HepG2 (cell line): Measurements from ENCODE around the gene FDPS. TPM values are rescaled to one million over a fixed set of nuclear protein-coding genes. Genes with fewer than 3 reads are reported as not detected.

Source experiments
- KAT2B ChIP-seq: fragments of 150-350 bp; IDR thresholded peaks from 2 replicates; pipeline ENCODE4 v1.6.1; 2014; ENCODE audit warnings: low read depth, low read length, borderline replicate concordance
- KLF15 ChIP-seq: sonication (generic); formaldehyde crosslinking; IDR thresholded peaks from 2 replicates; pipeline ENCODE4 v1.8.1; 2023; ENCODE audit warnings: borderline replicate concordance, mild to moderate bottlenecking, inconsistent platforms, missing genetic modification reagents, mixed read lengths
- MAZ ChIP-seq, 2 experiments: sonication (generic) in 1 of 2; formaldehyde crosslinking in 1 of 2; IDR thresholded peaks; 2 replicates each; pipeline versions ENCODE4 v1.5.0 to v1.6.1; 2012 to 2020; ENCODE audit warnings: low read depth in 2 of 2, mild to moderate bottlenecking in 2 of 2, borderline replicate concordance in 1 of 2, improper control_type of control experiment in 1 of 2, low read length in 1 of 2, missing genetic modification reagents in 1 of 2, moderate library complexity in 1 of 2
- NCOA2 ChIP-seq: sonication (generic); formaldehyde crosslinking; IDR thresholded peaks from 2 replicates; pipeline ENCODE4 v1.8.0; 2022; ENCODE audit warnings: inconsistent platforms
- NR2F6 ChIP-seq, 2 experiments: IDR thresholded peaks; 2 replicates each; pipeline ENCODE4 v1.6.1; 2016; ENCODE audit warnings: antibody characterized with exemption in 1 of 2, mild to moderate bottlenecking in 1 of 2
- SOX13 ChIP-seq, 3 experiments: fragments of 450-650 bp in 1 of 3; sonication (generic) in 1 of 3; formaldehyde crosslinking in 1 of 3; IDR thresholded peaks in 2 of 3; conservative IDR thresholded peaks in 1 of 3; 2 replicates each; pipeline versions ENCODE4 v1.5.0 to v1.6.1; 2016 to 2020; ENCODE audit warnings: antibody characterized with exemption in 1 of 3, mild to moderate bottlenecking in 1 of 3, missing compliant biosample characterization in 1 of 3, missing genetic modification reagents in 1 of 3, moderate library complexity in 1 of 3
- ZNF230 ChIP-seq: sonication (generic); formaldehyde crosslinking; IDR thresholded peaks from 2 replicates; pipeline ENCODE4 v1.4.0; 2020; ENCODE audit warnings: mild to moderate bottlenecking, missing genetic modification reagents
- ZNF460 ChIP-seq: sonication (generic); formaldehyde crosslinking; IDR thresholded peaks from 2 replicates; pipeline ENCODE4 v1.5.1; 2020; ENCODE audit warnings: missing genetic modification reagents, mild to moderate bottlenecking, borderline replicate concordance
- polyA plus RNA-seq, 8 experiments: library from polyadenylated mRNA; depleted of rRNA in 3 of 8; stranded (reverse) in 7 of 8; unstranded in 1 of 8; fragments of >200 nt; fragmentation: Illumina TruSeq in 4 of 8; extraction: Trizol in 4 of 8; gene quantifications; 2 replicates each; pipeline versions ENCODE4 v1.2.1 to v1.2.3, GENCODE V29; 2011 to 2016; ENCODE audit warnings: low read depth in 4 of 8, missing spikeins in 1 of 8, mixed read lengths in 1 of 8; ENCODE audit not compliant: insufficient read depth in 1 of 8
- total RNA-seq, 5 experiments: library from RNA; depleted of rRNA; stranded (reverse); fragments of >200 nt; fragmentation: Illumina TruSeq; extraction: Trizol; gene quantifications; 2 replicates each; pipeline ENCODE4 v1.2.3, GENCODE V29; 2016; ENCODE audit warnings: low read depth in 1 of 5
- TF ChIP-seq, protein P1 (sequence below): sonication (generic); formaldehyde crosslinking; IDR thresholded peaks from 2 replicates; pipeline ENCODE4 v1.4.0; 2020; ENCODE audit warnings: low read depth, mild to moderate bottlenecking, missing genetic modification reagents
- TF ChIP-seq, protein P2 (sequence below): IDR thresholded peaks from 2 replicates; pipeline ENCODE4 v1.6.1; 2016; ENCODE audit warnings: missing compliant biosample characterization, missing genetic modification reagents, borderline replicate concordance
- TF ChIP-seq, protein P3 (sequence below): sonication (generic); formaldehyde crosslinking; IDR thresholded peaks from 2 replicates; pipeline ENCODE4 v1.5.0; 2020; ENCODE audit warnings: missing genetic modification reagents
- TF ChIP-seq, protein P4 (sequence below): sonication (generic); formaldehyde crosslinking; IDR thresholded peaks from 2 replicates; pipeline ENCODE4 v1.5.1; 2020; ENCODE audit warnings: missing genetic modification reagents, mild to moderate bottlenecking, borderline replicate concordance
- TF ChIP-seq, protein P5 (sequence below): sonication (generic); formaldehyde crosslinking; IDR thresholded peaks from 2 replicates; pipeline ENCODE4 v1.5.0; 2020; ENCODE audit warnings: missing genetic modification reagents
- TF ChIP-seq, protein P6 (sequence below), 2 experiments: sonication (generic) in 1 of 2; formaldehyde crosslinking in 1 of 2; IDR thresholded peaks; 2 replicates each; pipeline versions ENCODE4 v1.4.0 to v1.6.1; 2018 to 2020; ENCODE audit warnings: missing genetic modification reagents in 2 of 2, borderline replicate concordance in 1 of 2, low read depth in 1 of 2, mild to moderate bottlenecking in 1 of 2, missing biosample characterization in 1 of 2

FDPS gene
- total and polyA plus RNA-seq, 2 of the 13 experiments (the other 11 are each of a cell fraction or from before 2014, with no cell fraction given): 264 to 519 TPM

DNA sequence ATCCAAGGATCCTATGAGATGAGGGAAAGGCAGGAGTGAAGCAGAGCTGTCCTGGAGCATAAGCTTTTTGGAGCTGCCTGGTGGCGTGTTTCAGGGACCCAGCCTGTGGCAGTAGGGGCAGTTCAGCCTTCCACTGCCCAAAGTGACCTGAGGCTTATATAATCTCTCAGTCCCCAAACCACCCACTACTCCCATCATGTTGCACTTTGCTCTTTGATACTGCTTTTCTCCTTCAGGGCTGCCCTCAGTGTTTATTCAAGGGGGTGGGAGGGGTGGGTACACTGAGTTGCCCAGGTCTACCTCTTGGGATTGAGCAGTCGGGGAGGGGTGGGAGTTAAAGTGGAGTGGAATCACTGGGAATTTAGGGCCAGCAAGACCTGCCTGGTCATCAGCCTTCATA is 22.1 kb upstream of the FDPS start (continued):
- TF ChIP-seq KAT2B (no peak), SOX13 (IDR thresholded peaks at IDR 0.05) (no peak), SOX13 (CRISPR knock-in tag; conservative IDR thresholded peaks at IDR 0.05 in 1 of 2, IDR thresholded peaks at IDR 0.05 in 1 of 2) (no peak), NCOA2 (CRISPR knock-in tag) (peak; percentile 17; the same call in 1 of the 2 replicates), MAZ (IDR thresholded peaks at IDR 0.05; ENCODE audit: borderline replicate concordance, low read depth, low read length) (no peak), MAZ (CRISPR knock-in tag; IDR thresholded peaks at IDR 0.05; ENCODE audit: low read depth) (0 out of 2 replicates have a peak, but pooled peaks have one; percentile 57), ZNF460 (CRISPR knock-in tag) (no peak), ZNF230 (CRISPR knock-in tag) (no peak), NR2F6 (IDR thresholded peaks at IDR 0.05) (peak; percentile 51), NR2F6 (CRISPR knock-in tag; IDR thresholded peaks at IDR 0.05) (peak; percentile 59; the same call in 1 of the 2 replicates), KLF15 (CRISPR knock-in tag) (no peak)
- TF ChIP-seq, protein P1, sequence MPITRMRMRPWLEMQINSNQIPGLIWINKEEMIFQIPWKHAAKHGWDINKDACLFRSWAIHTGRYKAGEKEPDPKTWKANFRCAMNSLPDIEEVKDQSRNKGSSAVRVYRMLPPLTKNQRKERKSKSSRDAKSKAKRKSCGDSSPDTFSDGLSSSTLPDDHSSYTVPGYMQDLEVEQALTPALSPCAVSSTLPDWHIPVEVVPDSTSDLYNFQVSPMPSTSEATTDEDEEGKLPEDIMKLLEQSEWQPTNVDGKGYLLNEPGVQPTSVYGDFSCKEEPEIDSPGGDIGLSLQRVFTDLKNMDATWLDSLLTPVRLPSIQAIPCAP: no peak
- TF ChIP-seq, protein P2, sequence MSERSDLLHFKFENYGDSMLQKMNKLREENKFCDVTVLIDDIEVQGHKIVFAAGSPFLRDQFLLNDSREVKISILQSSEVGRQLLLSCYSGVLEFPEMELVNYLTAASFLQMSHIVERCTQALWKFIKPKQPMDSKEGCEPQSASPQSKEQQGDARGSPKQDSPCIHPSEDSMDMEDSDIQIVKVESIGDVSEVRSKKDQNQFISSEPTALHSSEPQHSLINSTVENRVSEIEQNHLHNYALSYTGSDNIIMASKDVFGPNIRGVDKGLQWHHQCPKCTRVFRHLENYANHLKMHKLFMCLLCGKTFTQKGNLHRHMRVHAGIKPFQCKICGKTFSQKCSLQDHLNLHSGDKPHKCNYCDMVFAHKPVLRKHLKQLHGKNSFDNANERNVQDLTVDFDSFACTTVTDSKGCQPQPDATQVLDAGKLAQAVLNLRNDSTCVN (CRISPR knock-in tag): no peak
- TF ChIP-seq, protein P3, sequence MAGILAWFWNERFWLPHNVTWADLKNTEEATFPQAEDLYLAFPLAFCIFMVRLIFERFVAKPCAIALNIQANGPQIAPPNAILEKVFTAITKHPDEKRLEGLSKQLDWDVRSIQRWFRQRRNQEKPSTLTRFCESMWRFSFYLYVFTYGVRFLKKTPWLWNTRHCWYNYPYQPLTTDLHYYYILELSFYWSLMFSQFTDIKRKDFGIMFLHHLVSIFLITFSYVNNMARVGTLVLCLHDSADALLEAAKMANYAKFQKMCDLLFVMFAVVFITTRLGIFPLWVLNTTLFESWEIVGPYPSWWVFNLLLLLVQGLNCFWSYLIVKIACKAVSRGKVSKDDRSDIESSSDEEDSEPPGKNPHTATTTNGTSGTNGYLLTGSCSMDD (CRISPR knock-in tag): no peak
- TF ChIP-seq, protein P4, sequence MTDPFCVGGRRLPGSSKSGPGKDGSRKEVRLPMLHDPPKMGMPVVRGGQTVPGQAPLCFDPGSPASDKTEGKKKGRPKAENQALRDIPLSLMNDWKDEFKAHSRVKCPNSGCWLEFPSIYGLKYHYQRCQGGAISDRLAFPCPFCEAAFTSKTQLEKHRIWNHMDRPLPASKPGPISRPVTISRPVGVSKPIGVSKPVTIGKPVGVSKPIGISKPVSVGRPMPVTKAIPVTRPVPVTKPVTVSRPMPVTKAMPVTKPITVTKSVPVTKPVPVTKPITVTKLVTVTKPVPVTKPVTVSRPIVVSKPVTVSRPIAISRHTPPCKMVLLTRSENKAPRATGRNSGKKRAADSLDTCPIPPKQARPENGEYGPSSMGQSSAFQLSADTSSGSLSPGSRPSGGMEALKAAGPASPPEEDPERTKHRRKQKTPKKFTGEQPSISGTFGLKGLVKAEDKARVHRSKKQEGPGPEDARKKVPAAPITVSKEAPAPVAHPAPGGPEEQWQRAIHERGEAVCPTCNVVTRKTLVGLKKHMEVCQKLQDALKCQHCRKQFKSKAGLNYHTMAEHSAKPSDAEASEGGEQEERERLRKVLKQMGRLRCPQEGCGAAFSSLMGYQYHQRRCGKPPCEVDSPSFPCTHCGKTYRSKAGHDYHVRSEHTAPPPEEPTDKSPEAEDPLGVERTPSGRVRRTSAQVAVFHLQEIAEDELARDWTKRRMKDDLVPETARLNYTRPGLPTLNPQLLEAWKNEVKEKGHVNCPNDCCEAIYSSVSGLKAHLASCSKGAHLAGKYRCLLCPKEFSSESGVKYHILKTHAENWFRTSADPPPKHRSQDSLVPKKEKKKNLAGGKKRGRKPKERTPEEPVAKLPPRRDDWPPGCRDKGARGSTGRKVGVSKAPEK (CRISPR knock-in tag): no peak
- TF ChIP-seq, protein P5, sequence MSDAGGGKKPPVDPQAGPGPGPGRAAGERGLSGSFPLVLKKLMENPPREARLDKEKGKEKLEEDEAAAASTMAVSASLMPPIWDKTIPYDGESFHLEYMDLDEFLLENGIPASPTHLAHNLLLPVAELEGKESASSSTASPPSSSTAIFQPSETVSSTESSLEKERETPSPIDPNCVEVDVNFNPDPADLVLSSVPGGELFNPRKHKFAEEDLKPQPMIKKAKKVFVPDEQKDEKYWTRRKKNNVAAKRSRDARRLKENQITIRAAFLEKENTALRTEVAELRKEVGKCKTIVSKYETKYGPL (CRISPR knock-in tag): peak; percentile 86
- TF ChIP-seq, protein P6, sequence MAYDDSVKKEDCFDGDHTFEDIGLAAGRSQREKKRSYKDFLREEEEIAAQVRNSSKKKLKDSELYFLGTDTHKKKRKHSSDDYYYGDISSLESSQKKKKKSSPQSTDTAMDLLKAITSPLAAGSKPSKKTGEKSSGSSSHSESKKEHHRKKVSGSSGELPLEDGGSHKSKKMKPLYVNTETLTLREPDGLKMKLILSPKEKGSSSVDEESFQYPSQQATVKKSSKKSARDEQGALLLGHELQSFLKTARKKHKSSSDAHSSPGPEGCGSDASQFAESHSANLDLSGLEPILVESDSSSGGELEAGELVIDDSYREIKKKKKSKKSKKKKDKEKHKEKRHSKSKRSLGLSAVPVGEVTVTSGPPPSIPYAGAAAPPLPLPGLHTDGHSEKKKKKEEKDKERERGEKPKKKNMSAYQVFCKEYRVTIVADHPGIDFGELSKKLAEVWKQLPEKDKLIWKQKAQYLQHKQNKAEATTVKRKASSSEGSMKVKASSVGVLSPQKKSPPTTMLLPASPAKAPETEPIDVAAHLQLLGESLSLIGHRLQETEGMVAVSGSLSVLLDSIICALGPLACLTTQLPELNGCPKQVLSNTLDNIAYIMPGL (CRISPR knock-in tag; IDR thresholded peaks at IDR 0.05; ENCODE audit: borderline replicate concordance in 1 of 2, low read depth in 1 of 2): no peak
